Measurements from ENCODE around the gene RTN4RL1. TPM values are rescaled to one million over a fixed set of nuclear protein-coding genes. Genes with fewer than 3 reads are reported as not detected.

RTN4RL1 gene
- total RNA-seq, 4 donors from 2014 or later, result 1.4 to 4.9 (median 1.9) TPM; not detected in 1

GRCh38 chr17:1905190-1905913 lies 119.8 kb downstream of the RTN4RL1 start:
- no peak for DNase-seq
- Histone ChIP-seq H3K36me3 (no peaks in the 10 kb centered on the region), H3K27ac (no peak overlapping the region), H3K4me3 (no peak overlapping the region), H3K4me1 (peaks cover 0 to 7% of the 10 kb centered on the region in 2 donors), H3K27me3 (peaks cover 0 to 18% of the 10 kb centered on the region in 2 donors), H3K9me3 (no peaks in the 10 kb centered on the region)
- intact Hi-C loops (cut with DNase I; ENCODE audit: low total_unique reads), result loop anchor here (5.0 kb wide), 1 partner anchor 117 kb away; no protein-coding TSS in a partner anchor
- no peak for TF ChIP-seq POLR2A (IDR thresholded peaks at IDR 0.05)
- no peak for TF ChIP-seq CTCF (IDR thresholded peaks at IDR 0.05)

- TF ChIP-seq POLR2A (IDR thresholded peaks at IDR 0.05) (no peak), CTCF (IDR thresholded peaks at IDR 0.05) (no peak)
These were observed 120.6 kb downstream of the RTN4RL1 start for GRCh38 chr17:1904273-1905182.

GRCh38 chr17:1899403-1900000 lies 125.6 kb downstream of the RTN4RL1 start:
- Histone ChIP-seq H3K27ac (no peak overlapping the region), H3K4me3 (no peak overlapping the region), H3K27me3 (no peaks in the 10 kb centered on the region), H3K4me1 (no peaks in the 10 kb centered on the region), H3K9me3 (no peaks in the 10 kb centered on the region), H3K36me3 (no peaks in the 10 kb centered on the region)
- intact Hi-C loops (cut with DNase I; ENCODE audit: low total_unique reads), result no loop called here
- TF ChIP-seq CTCF (IDR thresholded peaks at IDR 0.05) (no peak), POLR2A (IDR thresholded peaks at IDR 0.05) (no peak)
- DNase-seq, result no peak

More at GRCh38 chr17:1904273-1905182, 120.6 kb downstream of the RTN4RL1 start:
- no peak overlapping the region for H3K4me3 ChIP-seq
- no peaks in the 10 kb centered on the region for H3K36me3 ChIP-seq
- intact Hi-C loops (cut with DNase I; ENCODE audit: low total_unique reads), result loop anchor here (5.0 kb wide), 1 partner anchor 118 kb away; no protein-coding TSS in a partner anchor
- no peaks in the 10 kb centered on the region for H3K9me3 ChIP-seq
- H3K27ac ChIP-seq, result no peak overlapping the region
- H3K4me1 ChIP-seq, result peaks cover 0 to 7% of the 10 kb centered on the region in 2 donors
- H3K27me3 ChIP-seq, result peaks cover 0 to 18% of the 10 kb centered on the region in 2 donors
- DNase-seq, result no peak

GRCh38 chr17:1898872-1899271 lies 126.3 kb downstream of the RTN4RL1 start:
- Histone ChIP-seq H3K27ac (no peak overlapping the region), H3K27me3 (no peaks in the 10 kb centered on the region), H3K9me3 (no peaks in the 10 kb centered on the region), H3K4me3 (no peak overlapping the region), H3K36me3 (no peaks in the 10 kb centered on the region), H3K4me1 (no peaks in the 10 kb centered on the region)
- TF ChIP-seq CTCF (IDR thresholded peaks at IDR 0.05) (no peak), POLR2A (IDR thresholded peaks at IDR 0.05) (no peak)
- DNase-seq, result no peak
- intact Hi-C loops (cut with DNase I; ENCODE audit: low total_unique reads), result no loop called here
